HK-2 (cell line): ENCODE data around the gene NR4A1.

Experiments used
- DNase-seq: peaks from one replicate; pipeline ENCODE4 v3.0.0-alpha.2; 2018; ENCODE audit not compliant: unreplicated experiment

Gene NR4A1

DNA sequence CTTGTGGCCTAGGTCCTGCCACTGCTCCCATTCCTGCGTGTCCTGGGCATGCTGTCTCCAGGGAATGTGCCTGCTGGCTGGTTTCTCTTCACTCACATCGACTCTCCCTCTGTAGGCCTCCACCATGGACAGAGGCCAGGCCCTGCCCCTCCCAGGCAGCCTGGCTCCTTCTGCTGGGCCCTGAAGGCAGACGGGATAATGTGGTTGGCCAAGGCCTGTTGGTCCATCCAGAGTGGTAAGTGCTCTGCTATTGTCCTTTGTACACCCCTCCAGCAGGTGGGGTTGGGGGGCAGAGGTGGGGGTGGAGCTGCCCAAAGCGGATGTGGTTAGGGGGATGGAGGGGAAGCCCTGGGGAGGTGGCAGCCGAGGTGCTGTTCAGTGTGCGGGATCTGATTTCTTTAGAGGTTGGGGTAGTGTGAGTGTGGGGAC is 9.5 kb upstream of the NR4A1 start:
- no peak for DNase-seq

DNA sequence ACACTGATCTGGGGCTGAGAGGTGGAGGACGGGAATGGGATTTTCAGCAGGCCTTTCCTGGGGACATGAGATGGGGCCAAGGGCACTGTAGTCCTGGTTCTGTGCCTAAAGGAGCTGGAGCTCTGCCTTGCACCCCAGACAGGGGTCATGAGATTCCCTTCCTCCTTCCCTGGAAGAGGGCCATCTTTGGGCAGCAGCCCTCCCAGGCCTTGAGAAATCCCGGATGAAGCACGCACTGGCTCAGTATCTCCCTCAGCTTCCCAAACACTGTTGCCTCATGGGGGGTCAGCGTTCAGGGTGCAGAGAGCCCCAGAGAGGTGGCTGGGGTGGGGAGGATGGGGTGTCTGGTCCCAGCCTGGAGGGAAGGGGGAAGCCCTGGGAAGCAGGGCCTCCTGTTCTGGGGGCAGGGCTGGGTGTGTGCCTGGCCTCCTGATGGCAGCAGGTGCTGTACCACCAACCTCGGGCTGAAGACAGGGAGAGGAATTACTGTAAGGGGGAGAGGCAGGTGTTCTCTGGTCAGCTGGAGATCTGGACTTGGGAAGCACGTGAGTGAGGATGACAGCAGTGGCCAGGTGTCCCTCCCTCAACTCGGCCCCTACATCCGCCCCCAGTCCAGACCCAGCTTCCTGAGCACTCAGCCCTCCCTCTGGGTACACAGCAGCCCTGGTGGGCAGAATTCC is 8.4 kb upstream of the NR4A1 start:
- DNase-seq, result no peak

DNA sequence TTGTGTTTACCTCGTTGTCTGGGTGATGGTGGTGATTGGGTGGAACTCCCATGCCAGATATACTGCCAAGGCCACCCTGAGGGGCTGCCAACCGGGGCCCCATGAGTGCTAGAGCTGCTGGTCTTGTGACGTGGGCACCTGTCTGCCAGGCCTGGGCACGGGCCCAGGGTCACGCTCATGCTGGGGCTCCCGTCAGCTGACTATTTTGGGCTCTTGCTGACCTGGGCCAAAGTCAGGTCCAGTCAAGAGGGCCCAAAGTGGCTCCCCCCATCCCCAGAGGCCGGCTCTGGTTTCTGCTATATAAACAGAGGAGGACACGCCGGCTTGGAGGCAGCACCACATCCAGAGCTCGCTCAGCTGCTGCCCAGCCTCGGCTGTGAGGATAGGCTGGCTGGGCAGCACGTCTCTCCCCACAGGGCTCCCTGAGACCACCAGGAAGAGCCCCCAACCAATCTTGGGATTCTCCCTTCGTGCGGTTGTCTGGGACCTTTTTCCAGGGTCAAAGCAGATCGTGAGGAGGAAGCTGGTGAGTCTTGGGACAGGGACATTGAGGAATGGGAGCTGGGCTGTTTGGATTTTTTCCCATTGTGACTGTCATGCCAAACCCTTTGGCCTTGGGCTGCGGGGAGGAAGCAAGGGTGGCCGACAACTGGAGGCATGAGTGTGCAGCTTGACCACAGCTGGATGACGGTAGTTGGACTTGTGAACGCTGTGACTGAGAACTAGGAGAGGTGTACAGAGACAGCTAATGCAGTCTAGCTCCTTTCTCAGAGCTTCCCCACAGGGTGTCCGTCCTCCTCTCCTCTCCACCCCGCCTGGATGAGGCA is 7.6 kb upstream of the NR4A1 start:
- no peak for DNase-seq

DNA sequence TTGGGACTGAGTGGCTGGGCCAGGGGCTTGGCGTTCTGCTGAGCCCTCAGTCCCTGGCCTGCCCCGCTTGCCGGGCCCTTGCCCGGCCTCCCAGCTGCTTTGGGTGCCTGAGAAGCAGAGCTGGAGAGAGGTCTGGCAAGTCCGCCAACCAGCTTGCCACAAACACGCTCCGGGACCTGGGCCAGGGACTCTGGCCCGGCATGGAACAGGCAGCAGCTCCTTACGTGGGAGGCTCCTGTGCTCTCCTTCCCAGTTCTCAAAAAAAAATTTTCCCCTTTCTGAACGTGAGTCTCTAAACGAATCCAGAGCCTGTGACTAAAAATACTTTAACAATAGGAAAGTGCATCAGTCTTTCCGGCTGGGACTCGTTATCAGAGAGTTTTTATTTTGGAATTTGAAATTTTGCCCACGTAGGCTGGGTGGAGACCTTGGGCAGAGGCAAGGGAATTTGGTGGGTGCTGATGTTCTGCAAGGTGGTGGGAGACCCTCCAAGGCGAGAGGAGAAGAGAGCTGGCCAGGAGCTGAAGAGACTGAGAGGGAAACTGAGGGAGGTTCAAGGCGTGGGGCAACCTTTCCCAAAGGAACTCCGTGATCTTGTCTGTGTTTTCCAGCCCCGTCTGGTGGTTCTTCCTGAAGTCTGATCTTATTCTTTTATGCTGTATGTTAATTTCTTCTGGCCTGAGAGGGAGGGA is 6.8 kb upstream of the NR4A1 start:
- DNase-seq, result no peak

DNA sequence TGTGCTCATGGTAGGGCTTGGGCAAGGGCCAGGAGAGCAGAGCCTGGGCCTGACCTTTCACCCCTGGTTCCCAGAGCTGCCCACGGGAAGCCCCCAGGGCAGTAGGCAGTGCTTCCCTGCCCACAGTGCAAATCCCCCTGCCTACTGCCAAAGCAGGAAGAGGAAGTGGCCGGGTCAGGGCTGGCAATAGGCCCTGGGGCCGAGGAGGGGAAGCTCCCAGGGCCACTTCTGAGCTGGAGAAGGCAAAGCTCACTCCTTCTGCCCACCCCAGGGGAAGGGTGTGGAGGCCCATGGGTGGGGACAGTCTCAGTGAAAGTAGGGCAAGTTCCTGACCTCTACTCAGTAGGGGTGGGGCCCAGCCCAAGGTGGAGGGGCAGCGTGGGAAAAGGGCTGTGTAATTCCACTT is 5.4 kb upstream of the NR4A1 start:
- DNase-seq, result no peak

DNA sequence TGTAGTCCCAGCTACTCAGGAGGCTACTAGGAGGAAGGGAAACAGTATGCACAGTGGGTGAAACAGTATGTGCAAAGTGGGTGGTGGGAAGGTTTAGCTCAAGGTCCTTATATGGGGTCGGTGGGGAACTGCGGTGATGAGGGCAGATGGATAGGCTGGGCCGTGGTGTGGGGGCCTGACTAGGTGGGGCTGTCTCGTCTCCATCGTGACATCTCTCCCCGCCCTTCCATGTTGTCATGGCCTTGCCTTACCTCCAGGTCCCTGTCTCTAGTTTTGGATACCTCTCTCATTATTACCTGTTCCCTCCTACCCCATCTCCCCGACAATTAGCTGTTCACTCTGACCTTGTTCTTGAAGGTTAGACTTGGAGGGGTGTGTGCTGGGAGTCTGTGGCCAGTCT is 4.4 kb upstream of the NR4A1 start:
- no peak for DNase-seq

DNA sequence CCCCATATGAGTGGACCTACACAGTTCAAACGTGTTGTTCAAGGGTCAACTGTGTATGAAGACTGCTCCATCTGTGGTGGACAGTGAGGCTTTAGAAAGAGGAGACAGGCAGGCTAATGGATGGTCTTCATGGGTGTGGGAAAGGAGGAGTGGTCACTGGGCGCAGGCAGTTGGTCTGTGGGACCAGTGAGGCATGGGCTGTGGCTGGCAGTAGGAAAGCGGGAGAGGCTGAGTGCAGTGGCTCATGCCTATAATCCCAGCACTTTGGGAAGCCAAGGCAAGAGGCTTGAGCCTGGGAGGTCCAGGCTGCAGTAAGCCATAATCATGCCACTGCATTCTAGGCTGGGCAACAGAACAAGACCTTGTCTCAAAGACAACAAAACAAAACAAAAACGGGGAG is 2.0 kb upstream of the NR4A1 start:
- no peak for DNase-seq

DNA sequence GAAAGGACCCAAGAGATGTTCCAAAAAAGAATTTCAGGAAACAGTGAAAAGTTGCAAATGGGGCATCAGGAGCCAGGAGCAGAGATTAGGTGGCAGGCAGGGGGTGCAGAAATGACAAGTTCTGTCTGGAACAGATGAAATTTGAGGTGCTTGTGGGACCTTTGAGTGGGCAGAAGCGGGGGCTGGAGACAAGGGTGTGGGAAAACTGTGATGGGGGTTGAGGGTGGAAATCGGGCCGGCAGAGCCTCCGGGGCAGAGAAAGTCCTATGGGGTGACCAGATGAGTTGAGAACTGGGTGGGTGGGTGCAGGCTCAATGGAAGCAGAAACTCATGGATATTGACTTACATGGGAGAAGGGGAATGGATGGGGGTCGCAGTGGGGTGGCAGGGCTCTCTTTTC is 1.6 kb upstream of the NR4A1 start:
- no peak for DNase-seq

DNA sequence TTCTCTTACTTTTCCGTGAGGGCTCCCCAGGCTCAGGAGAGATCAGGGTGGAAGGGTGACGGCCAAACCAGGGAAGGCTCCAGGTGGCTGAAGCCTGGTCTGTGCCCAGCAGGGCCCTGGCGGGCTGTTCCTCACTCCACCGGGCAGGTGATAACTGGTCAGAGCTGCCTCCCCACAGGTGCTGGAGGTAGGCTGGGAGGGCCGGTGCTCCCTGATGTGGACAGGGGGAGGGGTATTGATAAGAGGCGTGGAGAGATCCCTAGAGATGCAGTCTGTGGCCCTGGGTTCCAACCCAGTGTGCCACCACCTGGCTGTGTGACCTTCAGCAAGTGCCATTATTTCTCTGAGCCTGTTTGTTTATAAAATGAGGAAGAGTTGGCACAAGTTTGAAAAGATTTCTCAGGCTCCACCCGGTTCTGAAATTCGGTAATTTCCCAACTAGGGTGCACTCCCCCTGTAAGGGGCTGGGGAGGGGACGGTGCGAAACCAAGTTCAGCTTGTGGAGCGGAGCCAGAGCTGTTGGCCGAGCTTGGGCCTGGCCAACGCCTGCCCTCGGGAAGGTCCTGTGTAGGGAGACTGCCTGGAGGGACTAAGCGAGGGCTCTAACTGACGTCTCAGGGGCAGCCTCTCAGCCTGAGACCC is 1.0 kb upstream of the NR4A1 start:
- DNase-seq, result no peak

DNA sequence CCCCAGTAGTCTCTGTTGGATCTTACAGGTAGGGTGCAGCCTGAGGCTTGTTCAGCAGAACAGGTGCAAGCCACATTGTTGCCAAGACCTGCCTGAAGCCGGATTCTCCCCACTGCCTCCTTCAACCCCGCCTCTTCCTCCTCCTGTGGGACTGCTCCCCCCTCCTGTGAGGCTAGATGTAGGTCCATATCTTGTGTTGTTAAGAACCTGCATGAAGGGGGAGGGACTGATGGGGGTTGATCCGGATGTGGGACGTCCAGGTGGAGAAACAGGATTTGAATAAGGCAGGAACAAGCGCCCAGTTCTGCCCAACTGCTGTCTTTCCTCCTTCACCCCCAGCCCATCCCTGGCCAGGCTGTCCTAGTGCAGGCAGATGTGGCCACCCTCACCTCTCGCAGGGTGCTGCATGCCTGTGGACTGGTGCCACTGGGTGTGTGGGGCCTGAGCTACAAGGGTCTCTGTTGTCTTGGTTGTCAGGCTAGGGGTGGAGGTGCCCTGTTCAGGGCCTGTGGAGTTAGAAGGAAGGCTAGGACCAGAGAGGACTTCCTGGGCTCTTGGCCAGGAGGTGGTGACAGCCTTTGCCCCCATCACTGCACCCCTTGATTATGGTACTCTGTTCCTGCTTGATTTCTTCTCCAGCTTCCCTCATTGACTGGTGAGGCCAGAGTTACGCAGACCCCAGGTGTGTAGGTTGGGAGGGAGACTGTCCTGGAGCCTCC is 1.4 kb downstream of the NR4A1 start:
- no peak for DNase-seq

DNA sequence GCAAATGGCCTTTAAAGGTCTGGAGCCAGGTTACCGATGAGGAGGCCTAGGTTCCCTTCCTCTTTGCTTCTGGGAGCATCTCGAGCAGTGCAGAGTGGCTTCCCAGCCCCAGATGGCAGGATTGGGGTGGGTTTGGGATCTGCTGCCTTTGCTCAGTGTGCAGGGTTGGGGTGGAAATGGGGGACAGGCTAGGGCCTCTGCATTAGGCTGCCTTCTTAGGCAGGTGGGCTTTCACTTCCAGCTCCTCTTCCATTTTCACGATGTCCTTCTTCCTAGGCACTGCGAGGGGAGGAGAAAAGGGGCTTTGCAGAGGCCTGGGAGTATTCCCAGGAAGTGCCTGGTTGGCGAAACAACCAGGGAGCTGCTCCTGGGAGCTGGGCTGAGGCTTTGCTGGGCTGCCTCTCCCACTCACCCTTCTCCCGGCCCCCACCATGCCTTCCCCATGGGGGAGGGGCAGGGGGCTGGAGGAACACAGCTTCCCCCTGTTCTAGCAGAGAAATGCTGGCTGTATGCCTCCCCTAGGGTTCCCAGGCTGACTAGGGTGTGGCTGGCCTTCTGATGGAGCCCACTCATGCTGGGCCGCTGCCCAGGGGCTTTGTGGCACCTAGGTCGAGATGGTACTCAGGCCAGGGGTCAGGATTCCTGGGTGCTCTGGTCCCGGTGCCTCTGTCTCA is 2.4 kb downstream of the NR4A1 start:
- DNase-seq, result no peak

DNA sequence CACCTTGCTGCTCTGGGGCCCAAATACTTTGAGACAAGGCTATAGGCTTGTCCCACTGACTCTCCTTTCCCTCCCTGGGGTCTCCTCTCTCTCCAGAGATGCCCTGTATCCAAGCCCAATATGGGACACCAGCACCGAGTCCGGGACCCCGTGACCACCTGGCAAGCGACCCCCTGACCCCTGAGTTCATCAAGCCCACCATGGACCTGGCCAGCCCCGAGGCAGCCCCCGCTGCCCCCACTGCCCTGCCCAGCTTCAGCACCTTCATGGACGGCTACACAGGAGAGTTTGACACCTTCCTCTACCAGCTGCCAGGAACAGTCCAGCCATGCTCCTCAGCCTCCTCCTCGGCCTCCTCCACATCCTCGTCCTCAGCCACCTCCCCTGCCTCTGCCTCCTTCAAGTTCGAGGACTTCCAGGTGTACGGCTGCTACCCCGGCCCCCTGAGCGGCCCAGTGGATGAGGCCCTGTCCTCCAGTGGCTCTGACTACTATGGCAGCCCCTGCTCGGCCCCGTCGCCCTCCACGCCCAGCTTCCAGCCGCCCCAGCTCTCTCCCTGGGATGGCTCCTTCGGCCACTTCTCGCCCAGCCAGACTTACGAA is 3.1 kb downstream of the NR4A1 start:
- DNase-seq, result no peak

DNA sequence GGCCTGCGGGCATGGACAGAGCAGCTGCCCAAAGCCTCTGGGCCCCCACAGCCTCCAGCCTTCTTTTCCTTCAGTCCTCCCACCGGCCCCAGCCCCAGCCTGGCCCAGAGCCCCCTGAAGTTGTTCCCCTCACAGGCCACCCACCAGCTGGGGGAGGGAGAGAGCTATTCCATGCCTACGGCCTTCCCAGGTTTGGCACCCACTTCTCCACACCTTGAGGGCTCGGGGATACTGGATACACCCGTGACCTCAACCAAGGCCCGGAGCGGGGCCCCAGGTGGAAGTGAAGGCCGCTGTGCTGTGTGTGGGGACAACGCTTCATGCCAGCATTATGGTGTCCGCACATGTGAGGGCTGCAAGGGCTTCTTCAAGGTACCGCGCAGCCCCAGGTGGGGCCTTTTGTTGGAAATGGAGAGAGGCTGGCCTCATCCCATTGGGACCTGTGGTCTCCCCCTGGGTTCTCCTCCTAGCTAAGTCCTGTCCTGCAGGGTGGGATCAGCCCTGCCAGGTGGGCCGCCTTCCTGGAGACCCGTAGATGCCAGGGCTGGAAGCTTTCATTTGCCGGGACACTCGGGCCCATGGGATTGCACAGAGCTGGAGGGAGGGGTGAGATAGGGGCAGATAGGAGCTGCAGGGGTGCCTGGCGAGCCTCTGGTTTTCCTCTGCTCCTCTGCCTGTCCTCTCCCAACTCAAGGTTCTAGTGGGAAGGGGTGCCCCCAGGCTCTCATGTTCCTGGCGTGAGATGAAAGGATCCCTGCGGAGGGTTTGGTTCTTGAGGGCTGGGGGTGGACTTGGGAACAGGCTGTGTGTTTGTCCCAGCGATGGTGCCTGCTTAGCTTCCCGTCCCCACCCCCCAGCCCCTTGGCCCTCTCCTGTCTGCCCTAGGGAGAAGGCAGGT is 3.8 kb downstream of the NR4A1 start:
- no peak for DNase-seq

DNA sequence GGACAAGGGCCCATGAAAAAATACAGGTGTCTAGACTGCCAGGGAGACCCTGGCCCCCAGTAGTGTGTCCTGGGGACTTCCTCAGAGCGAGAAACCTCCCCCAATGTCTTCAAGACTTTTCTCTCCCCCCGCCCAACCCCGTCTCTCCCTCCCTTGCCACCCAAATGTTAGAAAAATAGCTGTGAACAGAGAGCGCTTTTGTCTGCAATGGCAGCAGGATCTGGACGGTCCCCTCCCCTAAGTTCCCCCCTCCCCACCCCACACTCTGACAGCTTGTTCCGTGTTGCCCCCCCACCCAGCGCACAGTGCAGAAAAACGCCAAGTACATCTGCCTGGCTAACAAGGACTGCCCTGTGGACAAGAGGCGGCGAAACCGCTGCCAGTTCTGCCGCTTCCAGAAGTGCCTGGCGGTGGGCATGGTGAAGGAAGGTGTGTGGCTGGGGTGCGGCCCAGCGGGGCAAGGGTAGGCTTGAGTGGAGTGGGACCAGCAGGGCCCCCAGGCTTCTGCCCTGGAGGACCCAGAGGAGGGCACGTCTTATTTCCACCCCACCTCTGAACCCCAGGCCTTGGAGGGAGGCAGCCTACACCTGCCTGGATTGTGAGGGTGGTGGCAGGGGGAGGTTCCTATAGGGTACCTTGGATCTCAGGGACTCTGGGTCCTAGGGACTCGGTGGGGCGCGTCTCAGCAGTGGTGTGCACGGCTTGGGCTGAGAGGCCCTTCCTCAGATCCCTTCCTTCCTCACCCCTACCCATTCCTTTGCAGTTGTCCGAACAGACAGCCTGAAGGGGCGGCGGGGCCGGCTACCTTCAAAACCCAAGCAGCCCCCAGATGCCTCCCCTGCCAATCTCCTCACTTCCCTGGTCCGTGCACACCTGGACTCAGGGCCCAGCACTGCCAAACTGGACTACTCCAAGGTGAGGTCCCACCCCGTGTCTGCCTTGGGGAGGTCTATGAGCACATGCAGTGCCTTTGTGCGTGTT is 4.8 kb downstream of the NR4A1 start:
- DNase-seq, result no peak

DNA sequence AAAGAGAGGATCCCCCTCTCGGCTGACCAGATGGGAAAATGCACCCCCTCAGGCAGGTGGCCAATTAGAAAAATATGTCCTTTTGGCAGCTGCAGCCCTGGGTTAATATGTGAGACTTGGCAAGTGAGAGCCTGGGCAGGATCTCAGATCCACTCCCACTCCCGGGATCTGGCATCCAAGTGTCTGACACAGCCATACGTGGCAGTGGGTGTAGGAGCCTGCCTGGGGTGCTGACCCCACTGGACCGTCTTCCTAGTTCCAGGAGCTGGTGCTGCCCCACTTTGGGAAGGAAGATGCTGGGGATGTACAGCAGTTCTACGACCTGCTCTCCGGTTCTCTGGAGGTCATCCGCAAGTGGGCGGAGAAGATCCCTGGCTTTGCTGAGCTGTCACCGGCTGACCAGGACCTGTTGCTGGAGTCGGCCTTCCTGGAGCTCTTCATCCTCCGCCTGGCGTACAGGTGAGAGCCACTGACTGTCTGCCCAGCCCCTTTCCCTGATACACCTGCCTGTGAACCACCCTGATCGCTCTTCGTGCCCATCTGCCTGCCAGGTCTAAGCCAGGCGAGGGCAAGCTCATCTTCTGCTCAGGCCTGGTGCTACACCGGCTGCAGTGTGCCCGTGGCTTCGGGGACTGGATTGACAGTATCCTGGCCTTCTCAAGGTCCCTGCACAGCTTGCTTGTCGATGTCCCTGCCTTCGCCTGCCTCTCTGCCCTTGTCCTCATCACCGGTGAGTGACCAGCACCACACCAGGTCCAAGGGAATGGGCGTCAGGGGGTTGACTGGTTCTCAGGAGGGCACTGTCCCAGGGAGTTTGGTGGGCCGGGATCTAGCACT is 5.8 kb downstream of the NR4A1 start:
- no peak for DNase-seq

DNA sequence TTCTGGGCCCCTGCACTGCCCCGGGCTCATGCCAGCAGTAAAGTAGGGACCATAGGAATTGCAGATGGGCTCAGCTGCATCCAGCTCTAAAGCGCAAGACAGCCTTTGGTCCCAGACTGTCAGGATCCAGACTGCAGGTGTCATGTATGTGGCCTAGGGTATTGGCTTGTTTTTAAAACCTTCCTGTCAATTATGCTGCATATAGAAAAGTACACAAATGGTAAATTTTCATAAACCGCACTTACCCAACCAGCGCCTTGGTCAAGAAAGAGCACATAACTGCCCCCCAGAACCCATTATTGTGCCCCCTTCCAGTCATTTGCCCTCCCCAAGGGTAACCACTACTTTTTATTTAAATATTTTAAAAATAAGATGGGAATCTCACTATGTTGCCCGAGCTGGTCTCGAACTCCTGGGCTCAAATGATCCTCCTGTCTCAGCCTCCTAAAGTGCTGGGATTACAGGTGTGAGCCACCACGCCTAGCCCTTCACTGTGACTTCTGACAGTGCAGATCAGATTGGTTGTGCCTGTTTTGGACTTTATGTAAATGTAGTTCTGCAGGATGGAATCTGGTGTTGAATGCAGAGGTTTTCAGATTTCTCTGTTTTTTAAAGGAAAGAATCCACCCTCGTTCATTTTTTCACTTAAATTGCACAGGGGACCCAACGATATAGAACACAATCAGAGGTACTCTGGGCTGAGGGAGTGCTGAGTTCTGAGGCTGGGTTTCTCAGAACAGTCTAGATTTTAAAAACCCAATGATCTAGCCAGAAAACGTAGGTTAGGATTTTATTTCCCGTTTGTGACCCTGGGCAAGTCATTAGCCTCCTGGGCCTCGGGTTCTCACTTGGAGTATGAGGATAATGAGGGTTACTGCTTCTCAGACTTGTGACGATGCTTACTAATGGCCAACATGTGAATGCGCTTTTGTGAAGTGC is 6.7 kb downstream of the NR4A1 start:
- DNase-seq, result no peak
